HepG2 (cell line): ENCODE measurements around the gene JPT1. TPM values are rescaled to one million over a fixed set of nuclear protein-coding genes. Genes with fewer than 3 reads are reported as not detected.
A peak's percentile ranks its signal among the peaks of the same experiment; 100 is the strongest.

Source experiments
- BHLHE40 ChIP-seq: IDR thresholded peaks from 2 replicates; pipeline ENCODE4 v1.6.1; 2011; ENCODE audit warnings: low read length, improper control_type of control experiment
- CEBPG ChIP-seq: IDR thresholded peaks from 2 replicates; pipeline ENCODE4 v1.6.1; 2016
- CHD2 ChIP-seq: IDR thresholded peaks from 2 replicates; pipeline ENCODE4 v1.6.1; 2011; ENCODE audit warnings: low read depth, low read length, improper control_type of control experiment
- CTCF ChIP-seq: sonication (generic); formaldehyde crosslinking; IDR thresholded peaks from 2 replicates; pipeline ENCODE4 v1.5.0; 2020; ENCODE audit warnings: mild to moderate bottlenecking, missing genetic modification reagents, moderate library complexity
- DR1 ChIP-seq: sonication (generic); formaldehyde crosslinking; IDR thresholded peaks from 2 replicates; pipeline ENCODE4 v1.8.0; 2021; ENCODE audit warnings: mild to moderate bottlenecking, missing genetic modification reagents, inconsistent platforms
- ELF1 ChIP-seq: sonication (generic); formaldehyde crosslinking; IDR thresholded peaks from 2 replicates; pipeline ENCODE4 v1.4.0; 2020; ENCODE audit warnings: missing genetic modification reagents
- FIP1L1 ChIP-seq: fragments of 200-400 bp; formaldehyde crosslinking; IDR thresholded peaks from 2 replicates; pipeline ENCODE4 v1.6.1; 2018; ENCODE audit warnings: low read depth, mild to moderate bottlenecking, low read length, moderate library complexity, borderline replicate concordance; ENCODE audit not compliant: insufficient read depth
- FOXC1 ChIP-seq: sonication (generic); formaldehyde crosslinking; IDR thresholded peaks from 2 replicates; pipeline ENCODE4 v1.8.0; 2022; ENCODE audit warnings: mild to moderate bottlenecking, missing genetic modification reagents, borderline replicate concordance
- GATAD2A ChIP-seq: IDR thresholded peaks from 2 replicates; pipeline ENCODE4 v1.6.1; 2016
- HMGXB4 ChIP-seq, 2 experiments: sonication (generic) in 1 of 2; formaldehyde crosslinking in 1 of 2; IDR thresholded peaks; 2 replicates each; pipeline versions ENCODE4 v1.4.0 to v1.6.1; 2018 to 2020; ENCODE audit warnings: missing genetic modification reagents in 2 of 2, borderline replicate concordance in 1 of 2, low read depth in 1 of 2, mild to moderate bottlenecking in 1 of 2, missing biosample characterization in 1 of 2
- HNRNPK ChIP-seq: fragments of 200-400 bp; formaldehyde crosslinking; IDR thresholded peaks from 2 replicates; pipeline ENCODE4 v1.6.1; 2018; ENCODE audit warnings: low read length, low read depth, moderate library complexity, mild to moderate bottlenecking; ENCODE audit not compliant: poor library complexity, severe bottlenecking
- HOXD1 ChIP-seq: sonication (generic); formaldehyde crosslinking; IDR thresholded peaks from 2 replicates; pipeline ENCODE4 v1.5.0; 2020; ENCODE audit warnings: missing genetic modification reagents
- IKZF5 ChIP-seq: IDR thresholded peaks from 2 replicates; pipeline ENCODE4 v1.6.1; 2018; ENCODE audit warnings: missing genetic modification reagents, mild to moderate bottlenecking, missing compliant biosample characterization
- KDM1A ChIP-seq: IDR thresholded peaks from 2 replicates; pipeline ENCODE4 v1.6.1; 2016; ENCODE audit warnings: missing compliant biosample characterization
- NFIC ChIP-seq: IDR thresholded peaks from 2 replicates; pipeline ENCODE4 v1.6.1; 2012; ENCODE audit warnings: mild to moderate bottlenecking, low read length, inconsistent platforms
- NFKBIZ ChIP-seq: IDR thresholded peaks from 2 replicates; pipeline ENCODE4 v1.6.1; 2018; ENCODE audit warnings: missing genetic modification reagents, missing compliant biosample characterization
- RBM39 ChIP-seq: fragments of 200-400 bp; formaldehyde crosslinking; IDR thresholded peaks from one replicate; pipeline ENCODE4 v1.6.1; 2018; ENCODE audit warnings: antibody characterized with exemption, mild to moderate bottlenecking, low read depth, low read length; ENCODE audit not compliant: poor library complexity, severe bottlenecking
- RNF2 ChIP-seq: fragments of 450-650 bp; conservative IDR thresholded peaks from 2 replicates; pipeline ENCODE4 v1.6.1; 2016; ENCODE audit warnings: low read depth
- SIN3B ChIP-seq: fragments of 150-350 bp; IDR thresholded peaks from 2 replicates; pipeline ENCODE4 v1.6.1; 2014; ENCODE audit warnings: low read length
- SP4 ChIP-seq: sonication (generic); formaldehyde crosslinking; IDR thresholded peaks from 2 replicates; pipeline ENCODE4 v1.8.1; 2023; ENCODE audit warnings: mild to moderate bottlenecking, missing genetic modification reagents
- TBP ChIP-seq: sonication (generic); formaldehyde crosslinking; IDR thresholded peaks from 2 replicates; pipeline ENCODE4 v1.5.0; 2020; ENCODE audit warnings: missing genetic modification reagents
- XRCC5 ChIP-seq: fragments of 200-400 bp; formaldehyde crosslinking; optimal IDR thresholded peaks from 2 replicates; pipeline ENCODE3; 2017; ENCODE audit warnings: mild to moderate bottlenecking, low read length
- ZNF143 ChIP-seq: sonication (generic); formaldehyde crosslinking; IDR thresholded peaks from 2 replicates; pipeline ENCODE4 v1.4.0; 2020; ENCODE audit warnings: missing genetic modification reagents
- ZNF34 ChIP-seq: sonication (generic); formaldehyde crosslinking; IDR thresholded peaks from 2 replicates; pipeline ENCODE4 v1.4.0; 2020; ENCODE audit warnings: mild to moderate bottlenecking, missing genetic modification reagents, borderline replicate concordance
- ZNF709 ChIP-seq: sonication (generic); formaldehyde crosslinking; IDR thresholded peaks from 2 replicates; pipeline ENCODE4 v1.5.0; 2020; ENCODE audit warnings: mild to moderate bottlenecking, missing genetic modification reagents
- ZNF788 ChIP-seq: sonication (generic); formaldehyde crosslinking; IDR thresholded peaks from 2 replicates; pipeline ENCODE4 v1.5.0; 2020; ENCODE audit warnings: mild to moderate bottlenecking, missing genetic modification reagents, borderline replicate concordance
- polyA plus RNA-seq, 8 experiments: library from polyadenylated mRNA; depleted of rRNA in 3 of 8; stranded (reverse) in 7 of 8; unstranded in 1 of 8; fragments of >200 nt; fragmentation: Illumina TruSeq in 4 of 8; extraction: Trizol in 4 of 8; gene quantifications; 2 replicates each; pipeline versions ENCODE4 v1.2.1 to v1.2.3, GENCODE V29; 2011 to 2016; ENCODE audit warnings: low read depth in 4 of 8, missing spikeins in 1 of 8, mixed read lengths in 1 of 8; ENCODE audit not compliant: insufficient read depth in 1 of 8
- total RNA-seq, 5 experiments: library from RNA; depleted of rRNA; stranded (reverse); fragments of >200 nt; fragmentation: Illumina TruSeq; extraction: Trizol; gene quantifications; 2 replicates each; pipeline ENCODE4 v1.2.3, GENCODE V29; 2016; ENCODE audit warnings: low read depth in 1 of 5

JPT1 gene
- total and polyA plus RNA-seq, 2 of the 13 experiments (the other 11 are each of a cell fraction or from before 2014, with no cell fraction given): 43.3 to 256 TPM

GRCh38 chr17:75154195-75155106 lies at the start of gene JPT1 (continued):
- TF ChIP-seq IKZF5 (peak; percentile 90), RBM39 (peak; percentile 100), NFKBIZ (0 out of 2 replicates have a peak, but pooled peaks have one; percentile 55), NFIC (no peak), SP4 (peak; percentile 86), ZNF788 (CRISPR knock-in tag) (peak; percentile 71; the same call in 1 of the 2 replicates), DR1 (CRISPR knock-in tag) (peak; percentile 98), KDM1A (no peak), HMGXB4 (CRISPR knock-in tag; IDR thresholded peaks at IDR 0.05; ENCODE audit: borderline replicate concordance in 1 of 2, low read depth in 1 of 2) (peak in 1 of 2 experiments; percentile 77; a peak in 3 of 4 replicates), ZNF34 (CRISPR knock-in tag) (peak; percentile 89), HNRNPK (peak; percentile 79), BHLHE40 (peak; percentile 30; the same call in 1 of the 2 replicates), RNF2 (0 out of 2 replicates have a peak, but pooled peaks have one; percentile 36), ZNF143 (CRISPR knock-in tag) (no peak), SIN3B (peak; percentile 67), TBP (CRISPR knock-in tag) (no peak), FIP1L1 (no peak), ZNF709 (CRISPR knock-in tag) (peak; percentile 90; the same call in 1 of the 2 replicates), CEBPG (CRISPR knock-in tag) (0 out of 2 replicates have a peak, but pooled peaks have one; percentile 14), CHD2 (peak; percentile 84), ELF1 (CRISPR knock-in tag) (peak; percentile 89), HOXD1 (CRISPR knock-in tag) (no peak), CTCF (CRISPR knock-in tag) (peak; percentile 24; the same call in 1 of the 2 replicates), GATAD2A (CRISPR knock-in tag) (peak; percentile 38; the same call in 1 of the 2 replicates), FOXC1 (CRISPR knock-in tag) (peak; percentile 84; the same call in 1 of the 2 replicates), XRCC5 (peak; percentile 61)
